Sigmoid colon (tissue), 7 donors: ENCODE data around the gene SCRG1. TPM values are rescaled to one million over a fixed set of nuclear protein-coding genes. Genes with fewer than 3 reads are reported as not detected.

Experiments
- DNase-seq: peaks from one replicate; pipeline ENCODE4 v3.0.0-alpha.2; 2019
- H3K27ac ChIP-seq, 4 donors: fragments of 200-600 bp; sonication (generic); one replicate each; pipeline ENCODE4 v1.5.1; 2016 to 2019; ENCODE audit warnings: mild to moderate bottlenecking in 1 of 4
- H3K27me3 ChIP-seq, 3 donors: fragments of 200-600 bp; sonication (generic); one replicate each; pipeline ENCODE4 v1.5.1; 2019; ENCODE audit warnings: mild to moderate bottlenecking in 1 of 3
- H3K36me3 ChIP-seq, 4 donors: fragments of 200-600 bp; sonication (generic); one replicate each; pipeline ENCODE4 v1.5.1; 2016 to 2019
- H3K4me1 ChIP-seq, 4 donors: fragments of 200-600 bp; sonication (generic); one replicate each; pipeline ENCODE4 v1.5.1; 2017 to 2019
- H3K4me3 ChIP-seq, 4 donors: fragments of 200-600 bp; sonication (generic); one replicate each; pipeline ENCODE4 v1.5.1; 2017 to 2019; ENCODE audit warnings: mild to moderate bottlenecking in 2 of 4, moderate library complexity in 1 of 4
- H3K9me3 ChIP-seq, 4 donors: fragments of 200-600 bp in 3 of 4; sonication (generic) in 3 of 4; one replicate each; pipeline versions ENCODE4 v1.5.1 to v1.6.1; 2013 to 2019
- CTCF ChIP-seq, 4 experiments: fragments of 450-650 bp in 3 of 4; fragments of 200-600 bp in 1 of 4; IDR thresholded peaks; one replicate each; pipeline ENCODE4 v1.5.1; 2016 to 2019; ENCODE audit warnings: antibody characterized with exemption in 4 of 4, mild to moderate bottlenecking in 3 of 4, moderate library complexity in 2 of 4
- EP300 ChIP-seq, 4 donors: sonication (generic); formaldehyde crosslinking; IDR thresholded peaks; one replicate each; pipeline ENCODE4 v1.6.1; 2017; ENCODE audit warnings: antibody characterized with exemption in 4 of 4
- POLR2A ChIP-seq, 2 donors: fragments of 450-650 bp; IDR thresholded peaks; one replicate each; pipeline ENCODE4 v1.6.1; 2016; ENCODE audit warnings: antibody characterized with exemption in 2 of 2, mild to moderate bottlenecking in 2 of 2, moderate library complexity in 2 of 2
- POLR2AphosphoS5 ChIP-seq, 4 donors: sonication (generic); formaldehyde crosslinking; IDR thresholded peaks; one replicate each; pipeline ENCODE4 v1.6.1; 2017; ENCODE audit warnings: antibody characterized with exemption in 4 of 4
- WGBS, 2 donors: extraction: QIAGEN DNeasy Blood & Tissue Kit; methylation state at CpG; one replicate each; pipeline ENCODE4 v1.1.7; 2013; 5-methylcytosine and 5-hydroxymethylcytosine counted together
- intact Hi-C: fragments of 100-400 bp; cut with DNase I; formaldehyde crosslinking; loops from one replicate; pipeline ENCODE4 v1.15.1; 2023
- polyA plus RNA-seq, 3 donors: library from polyadenylated mRNA; stranded (reverse); fragments of 200-250 nt; gene quantifications; one replicate each; pipeline ENCODE4 v1.2.3, GENCODE V29; 2013
- total RNA-seq, 4 donors: library from RNA; depleted of rRNA; stranded (reverse); fragments of >200 nt; gene quantifications; one replicate each; pipeline ENCODE4 v1.1.0, GENCODE V29; 2016
- donor health status: healthy with polysubstance abuse.
- donor health status: Bipolar disorder and iron deficiency.
- donor health status: healthy.

The SCRG1 gene
- total and polyA plus RNA-seq, 7 donors = 0.55 to 5.8 (median 3.5) TPM; not detected in 1

GRCh38 chr4:173434231-173434630, 35.3 kb upstream of the SCRG1 start:
- no peak overlapping the region for H3K27ac ChIP-seq
- H3K4me3 ChIP-seq = no peak overlapping the region
- H3K4me1 ChIP-seq = peaks cover 0 to 28% (median 27%) of the 10 kb centered on the region in 4 donors
- intact Hi-C loops = no loop called here
- H3K27me3 ChIP-seq = no peaks in the 10 kb centered on the region
- TF ChIP-seq POLR2A (IDR thresholded peaks at IDR 0.05) = no peak
- TF ChIP-seq EP300 (IDR thresholded peaks at IDR 0.05) = no peak
- no peak for TF ChIP-seq CTCF (IDR thresholded peaks at IDR 0.05)
- no peak for TF ChIP-seq POLR2AphosphoS5 (IDR thresholded peaks at IDR 0.05)
- no peak for DNase-seq
- H3K36me3 ChIP-seq = no peaks in the 10 kb centered on the region
- H3K9me3 ChIP-seq = peaks cover 0 to 2% (median 0%) of the 10 kb centered on the region in 4 donors
- WGBS, 2 donors = 57 to 68% methylated on average over 7 of the region's 7 CpGs

GRCh38 chr4:173433447-173433846, 34.5 kb upstream of the SCRG1 start:
- no peaks in the 10 kb centered on the region for H3K27me3 ChIP-seq
- H3K27ac ChIP-seq = no peak overlapping the region
- intact Hi-C loops = no loop called here
- H3K9me3 ChIP-seq = peaks cover 0 to 2% (median 0%) of the 10 kb centered on the region in 4 donors
- no peak overlapping the region for H3K4me3 ChIP-seq
- DNase-seq = no peak
- TF ChIP-seq POLR2A (IDR thresholded peaks at IDR 0.05) (no peak), CTCF (IDR thresholded peaks at IDR 0.05) (no peak), POLR2AphosphoS5 (IDR thresholded peaks at IDR 0.05) (no peak), EP300 (IDR thresholded peaks at IDR 0.05) (no peak)
- peaks cover 0 to 28% (median 27%) of the 10 kb centered on the region in 4 donors for H3K4me1 ChIP-seq
- 88 to 93% methylated on average over 3 of the region's 3 CpGs for WGBS, 2 donors
- no peaks in the 10 kb centered on the region for H3K36me3 ChIP-seq

GRCh38 chr4:173432430-173432829, 33.5 kb upstream of the SCRG1 start:
- 91 to 93% methylated on average over 5 of the region's 5 CpGs for WGBS, 2 donors
- Histone ChIP-seq H3K27me3 (no peaks in the 10 kb centered on the region), H3K27ac (no peak overlapping the region), H3K4me3 (no peak overlapping the region), H3K9me3 (peaks cover 0 to 2% (median 0%) of the 10 kb centered on the region in 4 donors), H3K4me1 (peaks cover 0 to 23% (median 22%) of the 10 kb centered on the region in 4 donors), H3K36me3 (no peaks in the 10 kb centered on the region)
- intact Hi-C loops = no loop called here
- TF ChIP-seq POLR2A (IDR thresholded peaks at IDR 0.05) (no peak), POLR2AphosphoS5 (IDR thresholded peaks at IDR 0.05) (no peak), EP300 (IDR thresholded peaks at IDR 0.05) (no peak), CTCF (IDR thresholded peaks at IDR 0.05) (no peak)
- no peak for DNase-seq

GRCh38 chr4:173426064-173426463, 27.1 kb upstream of the SCRG1 start:
- no peak for TF ChIP-seq POLR2AphosphoS5 (IDR thresholded peaks at IDR 0.05)
- TF ChIP-seq EP300 (IDR thresholded peaks at IDR 0.05) = no peak
- no peak for TF ChIP-seq POLR2A (IDR thresholded peaks at IDR 0.05)
- TF ChIP-seq CTCF (IDR thresholded peaks at IDR 0.05) = no peak
- Histone ChIP-seq H3K9me3 (peaks cover 0 to 2% (median 0%) of the 10 kb centered on the region in 4 donors), H3K36me3 (no peaks in the 10 kb centered on the region), H3K27me3 (no peaks in the 10 kb centered on the region), H3K4me1 (peaks cover 0 to 19% (median 14%) of the 10 kb centered on the region in 4 donors), H3K4me3 (no peak overlapping the region), H3K27ac (peak overlapping the region; percentile 38 to 65 (median 58))
- 65 to 79% methylated on average over 2 of the region's 2 CpGs for WGBS, 2 donors
- DNase-seq = no peak
- intact Hi-C loops = no loop called here
